Left colon (tissue), 2 donors: ENCODE results near the gene NT5C2. TPM values are rescaled to one million over a fixed set of nuclear protein-coding genes. Genes with fewer than 3 reads are reported as not detected.
"Not testable (repeated sequence)": the region's sequence is repeated elsewhere in the genome, so short reads cannot be mapped to it uniquely, and the experiment has no call there.

Source experiments
- ATAC-seq: fragments of 200-7000 bp; cut with Tn5 transposase; one replicate; pipeline ENCODE4 v1.9.1; 2020; ENCODE audit warnings: mild to moderate bottlenecking, moderate library complexity
- DNase-seq, 2 donors: peaks; one replicate each; pipeline ENCODE4 v3.0.0-alpha.2; 2020
- intact Hi-C, 2 donors: fragments of 100-400 bp; cut with DNase I in 1 of 2; cut with micrococcal nuclease in 1 of 2; formaldehyde crosslinking; loops; one replicate each; pipeline versions ENCODE4 v1.11.2 to v1.14.0; 2022; cut with DNase I, micrococcal nuclease
- total RNA-seq, 2 donors: library from RNA; stranded (reverse); fragmentation: NEBNext Ultra II Directional; extraction: Animal tissue kit (Norgen Biotek cat#: 25700); gene quantifications; one replicate each; pipeline ENCODE4 v1.2.1, GENCODE V29; 2021
- donor health status: DM: no; HTN: no; CAD: no.
- donor health status: DM: yes; HTN: yes; CAD: no.

The NT5C2 gene
- total RNA-seq, 2 donors from 2014 or later: 87.2 to 99.3 TPM

DNA sequence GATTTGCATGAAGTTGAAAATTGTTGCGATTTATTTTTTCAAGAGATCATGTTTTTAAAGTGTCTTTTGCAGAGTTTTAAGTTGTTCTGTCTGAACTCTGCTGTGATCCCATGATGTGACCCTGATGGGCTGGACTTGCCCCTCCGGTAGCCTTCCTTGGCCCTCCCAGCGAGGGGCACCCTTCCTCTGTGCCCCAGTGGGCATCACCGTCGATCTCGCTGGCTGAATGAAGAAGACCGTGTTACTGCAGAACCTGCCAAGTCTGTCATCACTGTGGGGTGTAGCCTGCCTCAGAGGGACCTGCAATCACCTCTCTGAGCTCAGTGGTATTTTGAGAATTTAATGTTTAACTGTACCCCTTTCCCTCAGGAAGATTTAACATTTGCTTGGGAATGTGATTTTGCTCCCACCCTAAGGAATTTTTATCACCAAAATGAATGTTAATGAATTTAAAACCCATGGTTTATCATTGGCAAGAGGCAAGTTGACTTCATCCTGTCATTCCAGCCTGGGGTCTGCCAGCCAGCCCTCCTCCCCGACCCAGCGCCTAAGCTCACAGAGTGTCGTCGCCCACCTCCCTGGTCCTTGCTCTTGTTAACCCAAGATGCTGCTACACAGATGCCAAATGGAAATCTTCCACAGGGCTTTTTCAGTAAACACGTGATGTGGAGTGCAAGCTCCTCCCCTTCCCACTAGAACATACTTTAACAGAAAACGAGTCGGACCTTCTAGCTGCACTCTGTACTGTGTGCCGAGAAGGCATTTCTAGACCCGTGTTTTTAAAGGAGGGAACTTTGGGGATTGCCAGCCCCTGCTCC, 115.4 kb downstream of the NT5C2 start:
- DNase-seq: no peak
- intact Hi-C loops: no loop called here
- no peak for ATAC-seq

- intact Hi-C loops: no loop called here
- ATAC-seq: no peak
- DNase-seq: no peak
These were observed 116.1 kb downstream of the NT5C2 start for GRCh38 chr10:103077020-103077419.

GRCh38 chr10:103072891-103073290, 120.2 kb downstream of the NT5C2 start:
- DNase-seq (no peak), ATAC-seq (no peak)
- intact Hi-C loops: no loop called here

GRCh38 chr10:103072276-103072675, 120.8 kb downstream of the NT5C2 start:
- DNase-seq (no peak), ATAC-seq (no peak)
- intact Hi-C loops: no loop called here

DNA sequence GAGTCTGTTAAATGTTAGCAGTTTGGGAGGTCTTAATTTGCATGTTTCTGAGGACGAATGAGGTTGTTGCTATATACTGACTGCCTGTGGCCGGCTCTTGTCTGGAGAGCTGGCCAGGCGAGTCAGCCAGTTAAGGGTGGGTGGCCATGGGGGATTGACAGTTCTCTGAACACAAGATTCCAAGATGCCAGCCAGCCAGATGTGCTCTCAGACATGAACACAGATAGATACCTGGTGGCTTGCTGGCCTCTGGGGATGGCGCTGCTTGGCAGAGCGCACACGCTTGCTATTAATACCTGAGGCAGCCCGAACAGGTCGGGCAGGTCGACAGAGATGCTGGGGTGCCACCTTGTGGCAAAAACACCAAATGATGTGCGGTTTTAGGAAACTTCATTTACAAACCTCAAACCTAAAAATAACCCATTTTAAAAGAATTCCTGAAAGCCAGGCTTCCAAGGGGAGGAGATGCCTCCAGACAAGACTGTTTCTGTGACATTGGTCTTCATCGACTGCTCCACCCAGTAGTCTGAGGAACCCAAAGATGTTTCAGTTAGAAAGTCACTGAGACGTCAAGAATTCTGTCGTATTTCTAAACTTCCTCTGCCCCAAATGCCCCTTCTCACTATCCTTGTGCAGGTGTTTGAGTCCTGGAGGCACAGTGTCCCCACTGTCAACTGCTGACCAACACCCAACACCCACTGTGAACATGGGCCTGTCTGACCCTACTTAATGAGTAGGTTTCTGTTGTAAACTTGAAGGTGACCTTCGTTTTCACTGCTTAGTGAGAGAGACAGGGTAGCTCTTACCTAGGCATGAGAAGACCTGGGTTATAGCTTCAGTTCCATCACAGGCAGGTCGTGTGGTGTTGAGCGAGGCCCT, 123.4 kb downstream of the NT5C2 start:
- intact Hi-C loops: loop anchor here (10.0 kb wide), 3 partner anchors 145 to 345 kb away; partner anchors contain the start of gene CNNM2 (in 1 of the 2)
- peak; percentile 85 for ATAC-seq
- peak; percentile 44 to 83 for DNase-seq

DNA sequence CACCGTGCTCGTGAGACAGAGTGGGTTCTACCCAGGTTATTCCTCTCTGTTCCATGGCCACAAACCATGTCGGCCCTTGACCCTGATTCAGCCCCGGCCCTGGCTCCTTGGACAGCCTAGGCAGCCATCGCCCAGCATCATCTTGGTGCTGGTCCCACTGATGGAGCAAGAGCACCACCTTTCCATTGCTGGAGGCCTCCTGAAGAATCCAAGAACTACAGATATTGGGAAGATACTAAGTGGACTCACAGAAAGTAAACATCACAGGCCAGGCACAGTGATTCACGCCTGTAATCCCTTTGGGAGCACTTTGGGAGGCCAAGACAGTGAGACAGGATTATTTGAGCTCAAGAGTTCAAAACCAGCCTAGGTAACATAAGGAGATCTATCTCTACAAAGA, 125.1 kb downstream of the NT5C2 start:
- intact Hi-C loops: loop anchor here (10.0 kb wide), 3 partner anchors 143 to 343 kb away; partner anchors contain the start of gene CNNM2 (in 1 of the 2)
- ATAC-seq (no peak), DNase-seq (no peak)

DNA sequence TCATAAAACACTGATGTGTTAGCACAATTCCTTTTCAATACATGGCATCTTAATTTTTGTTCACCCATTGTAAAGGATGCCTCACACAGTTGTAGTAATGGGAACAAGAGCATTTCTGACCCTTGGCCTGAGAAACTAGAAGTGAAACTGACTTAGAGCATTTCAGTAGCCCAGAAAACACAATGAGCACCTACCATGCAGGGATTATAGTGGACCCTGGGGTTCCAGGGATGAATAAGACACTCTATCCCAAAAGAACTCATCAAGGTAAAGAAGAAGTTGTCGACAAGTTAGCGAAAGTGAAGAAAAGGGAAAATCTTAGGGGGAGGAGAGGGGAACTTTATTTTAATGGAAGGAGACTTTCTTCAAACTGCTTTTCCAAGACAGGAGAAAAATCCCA, 125.6 kb downstream of the NT5C2 start:
- intact Hi-C loops: loop anchor here (10.0 kb wide), 3 partner anchors 143 to 343 kb away; partner anchors contain the start of gene CNNM2 (in 1 of the 2)
- no peak for ATAC-seq
- no peak for DNase-seq

GRCh38 chr10:103067099-103067477, 126.0 kb downstream of the NT5C2 start:
- intact Hi-C loops: loop anchor here (10.0 kb wide), 3 partner anchors 142 to 342 kb away; partner anchors contain the start of gene CNNM2 (in 1 of the 2)
- not testable (repeated sequence) for ATAC-seq, DNase-seq

- intact Hi-C loops: loop anchor here (10.0 kb wide), 3 partner anchors 142 to 342 kb away; partner anchors contain the start of gene CNNM2 (in 1 of the 2)
- DNase-seq (no peak), ATAC-seq (peak; percentile 80)
These were observed 126.7 kb downstream of the NT5C2 start for GRCh38 chr10:103066141-103067098.

DNA sequence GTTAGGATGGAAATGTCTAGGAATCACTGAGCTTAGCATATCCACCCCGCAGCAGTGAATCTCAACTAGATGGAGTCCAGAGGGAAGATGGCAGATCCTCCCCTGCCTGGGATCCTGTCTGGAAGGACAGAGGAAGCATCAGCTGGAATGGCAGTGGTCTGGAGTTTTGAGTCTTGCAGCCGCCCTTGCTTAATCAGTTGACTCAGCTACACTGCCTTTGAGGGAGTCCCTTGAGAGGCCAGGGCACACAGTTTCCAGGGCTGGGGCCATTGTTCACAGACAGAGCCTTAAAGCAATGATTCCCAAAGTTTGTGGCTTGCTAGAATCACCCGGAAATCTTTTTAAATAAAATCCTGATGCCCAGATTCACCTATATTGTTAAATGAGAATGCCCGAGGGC, 128.1 kb downstream of the NT5C2 start:
- no peak for ATAC-seq
- intact Hi-C loops: loop anchor here (10.0 kb wide), 3 partner anchors 140 to 340 kb away; partner anchors contain the start of gene CNNM2 (in 1 of the 2)
- DNase-seq: no peak

- ATAC-seq (peak; percentile 38), DNase-seq (no peak)
- intact Hi-C loops: loop anchor here (10.0 kb wide), 3 partner anchors 138 to 338 kb away; partner anchors contain the start of gene CNNM2 (in 1 of the 2)
These were observed 130.1 kb downstream of the NT5C2 start for GRCh38 chr10:103062854-103063590.

GRCh38 chr10:103060575-103060974, 132.5 kb downstream of the NT5C2 start:
- no peak for DNase-seq
- no peak for ATAC-seq
- intact Hi-C loops: loop anchor here (10.0 kb wide), 3 partner anchors 136 to 336 kb away; partner anchors contain the start of gene CNNM2 (in 1 of the 2)

DNA sequence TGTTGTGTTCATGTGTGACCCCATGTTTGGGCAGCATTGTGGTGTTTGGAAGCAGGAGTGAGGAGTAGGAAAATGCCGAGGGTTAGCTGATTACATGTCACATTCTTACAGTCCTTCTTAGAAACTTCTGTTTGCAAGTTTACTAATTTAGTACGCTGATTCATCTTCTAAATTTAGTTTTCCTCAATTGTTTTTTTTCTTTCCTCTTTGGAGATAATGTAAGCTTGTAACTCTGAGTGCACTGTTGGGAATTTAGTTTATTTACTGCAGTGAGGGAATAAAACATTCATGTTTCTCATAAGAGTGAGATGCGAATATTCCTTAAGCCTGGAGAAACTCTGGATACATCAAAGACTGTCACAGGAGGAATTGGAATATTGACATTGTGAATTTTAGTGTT, 135.0 kb downstream of the NT5C2 start:
- intact Hi-C loops: no loop called here
- ATAC-seq: no peak

DNA sequence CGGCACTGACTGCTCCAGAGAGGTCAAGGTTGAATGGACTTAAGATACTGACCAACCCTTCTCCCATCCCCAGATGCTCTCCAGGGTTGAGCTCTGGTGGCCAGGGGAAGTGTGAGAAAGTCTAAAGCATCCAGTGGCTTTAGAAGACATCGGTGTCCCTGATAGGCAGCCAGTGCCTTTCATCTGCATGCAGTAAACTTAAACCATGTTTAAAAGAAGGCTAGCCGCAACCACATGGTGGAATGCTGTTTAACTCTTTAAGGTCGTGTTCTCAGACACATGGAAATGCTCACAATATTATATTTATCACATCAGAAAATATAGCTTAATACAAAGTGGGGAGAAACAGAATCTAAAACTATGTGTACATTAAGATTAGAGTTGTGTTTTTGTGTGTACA, 138.0 kb downstream of the NT5C2 start:
- DNase-seq (no peak), ATAC-seq (no peak)
- intact Hi-C loops: no loop called here

More for the DNA sequence above, 135.0 kb downstream of the NT5C2 start:
- no peak for DNase-seq

DNA sequence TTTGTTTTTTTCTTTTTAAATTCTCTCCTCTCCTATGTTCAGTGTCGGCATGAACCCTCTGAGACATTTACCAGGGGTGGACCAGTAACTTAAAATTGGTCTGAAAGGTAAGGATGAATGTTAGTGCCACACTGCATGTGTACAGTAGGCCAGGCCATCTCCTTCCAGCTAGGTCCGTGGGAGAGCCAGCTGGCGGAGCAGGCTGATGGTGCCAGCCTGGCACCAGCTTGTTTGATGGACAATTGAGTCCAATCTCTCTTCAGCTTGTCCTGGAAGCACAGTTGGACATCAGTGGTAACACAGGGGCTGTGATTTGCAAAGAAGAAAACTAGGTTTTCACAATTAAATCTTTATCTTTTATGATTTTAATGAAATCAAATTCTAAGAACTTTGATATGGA, 138.5 kb downstream of the NT5C2 start:
- no peak for DNase-seq
- ATAC-seq: no peak
- intact Hi-C loops: no loop called here

DNA sequence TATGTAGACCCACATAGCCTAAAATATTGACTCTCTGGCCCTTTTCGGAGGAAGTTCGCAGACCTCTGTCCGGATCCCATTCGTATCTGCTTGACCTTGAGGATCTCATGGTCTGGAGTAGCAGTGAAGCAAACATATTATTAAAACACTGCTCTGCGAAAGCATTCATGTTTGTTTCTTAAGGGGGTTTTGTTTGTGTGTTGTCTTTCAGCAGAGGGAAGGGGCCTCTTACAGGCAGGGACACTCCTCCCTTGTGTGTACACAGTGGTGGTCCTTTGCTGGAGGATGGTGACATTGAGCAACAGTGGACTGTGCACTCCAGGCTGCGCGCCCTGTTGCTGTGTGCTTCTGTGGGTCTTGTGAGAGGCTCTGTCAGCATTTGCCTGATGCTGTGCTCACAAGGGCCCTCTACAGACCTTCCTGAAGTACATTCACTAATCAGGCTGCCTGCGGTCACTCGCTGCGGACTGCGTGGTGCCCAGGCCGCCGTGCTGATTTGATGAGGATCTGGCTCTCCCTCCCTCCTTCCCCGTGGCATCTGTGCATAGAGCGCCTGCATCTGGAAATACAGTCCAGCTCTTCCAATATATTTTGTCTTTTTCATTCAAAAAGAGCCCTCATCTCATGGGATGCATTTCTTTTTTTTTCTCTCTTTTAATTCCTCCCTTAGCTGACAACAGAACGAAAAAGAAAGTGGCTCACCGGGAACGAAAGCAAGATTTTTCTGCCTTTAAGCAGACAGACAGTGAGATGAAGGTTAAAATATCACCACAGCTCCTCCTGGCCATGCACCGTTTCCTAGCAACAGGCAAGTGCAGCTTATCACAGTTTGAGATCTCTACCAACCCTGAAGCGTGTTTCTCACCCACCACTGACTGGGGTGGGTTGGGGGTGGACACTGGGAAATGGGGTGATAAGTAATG, 139.2 kb downstream of the NT5C2 start:
- intact Hi-C loops: no loop called here
- ATAC-seq (peak; percentile 89), DNase-seq (peak; percentile 47 to 54)
